GM19328 (cell line): ENCODE measurements around the gene MRPS18A.
"Not testable (repeated sequence)": the region's sequence is repeated elsewhere in the genome, so short reads cannot be mapped to it uniquely, and the experiment has no call there.

Experiments used
- ATAC-seq: cut with Tn5 transposase; IDR thresholded peaks from one replicate; pipeline ENCODE4 v1.9.1; 2021; ENCODE audit warnings: mild to moderate bottlenecking, moderate library complexity; ENCODE audit not compliant: unreplicated experiment

MRPS18A gene

GRCh38 chr6:43717822-43718221, 30.2 kb upstream of the MRPS18A start:
- ATAC-seq, result no peak

- ATAC-seq, result no peak
Observed at GRCh38 chr6:43717389-43717788, 29.8 kb upstream of the MRPS18A start.

GRCh38 chr6:43716099-43716498, 28.5 kb upstream of the MRPS18A start:
- ATAC-seq, result no peak

- peak; percentile 79 for ATAC-seq
Observed at GRCh38 chr6:43715056-43715788, 27.6 kb upstream of the MRPS18A start.

GRCh38 chr6:43714311-43715055, 26.9 kb upstream of the MRPS18A start:
- ATAC-seq, result no peak

- ATAC-seq, result no peak
Observed at GRCh38 chr6:43713643-43714310, 26.2 kb upstream of the MRPS18A start.

GRCh38 chr6:43712579-43712978, 25.0 kb upstream of the MRPS18A start:
- no peak for ATAC-seq

- no peak for ATAC-seq
Observed at GRCh38 chr6:43710576-43710975, 23.0 kb upstream of the MRPS18A start.

GRCh38 chr6:43709654-43710303, 22.2 kb upstream of the MRPS18A start:
- ATAC-seq, result no peak

GRCh38 chr6:43708860-43709653, 21.5 kb upstream of the MRPS18A start:
- no peak for ATAC-seq

GRCh38 chr6:43707767-43708166, 20.2 kb upstream of the MRPS18A start:
- ATAC-seq, result no peak

- ATAC-seq, result no peak
Observed at GRCh38 chr6:43707269-43707668, 19.7 kb upstream of the MRPS18A start.

GRCh38 chr6:43706788-43707187, 19.2 kb upstream of the MRPS18A start:
- ATAC-seq, result no peak

GRCh38 chr6:43705996-43706395, 18.4 kb upstream of the MRPS18A start:
- no peak for ATAC-seq

- no peak for ATAC-seq
Observed at GRCh38 chr6:43703512-43704429, 16.2 kb upstream of the MRPS18A start.

- ATAC-seq, result no peak
Observed at GRCh38 chr6:43702534-43703440, 15.2 kb upstream of the MRPS18A start.

- no peak for ATAC-seq
Observed at GRCh38 chr6:43702171-43702533, 14.6 kb upstream of the MRPS18A start.

GRCh38 chr6:43700939-43701560, 13.5 kb upstream of the MRPS18A start:
- ATAC-seq, result not testable (repeated sequence)
